Gastroesophageal sphincter (tissue), 3 donors: ENCODE results near the gene SRGAP2C.
"Not testable (repeated sequence)": the region's sequence is repeated elsewhere in the genome, so short reads cannot be mapped to it uniquely, and the experiment has no call there.

ENCODE experiments used
- POLR2A ChIP-seq, 2 donors: fragments of 450-650 bp; IDR thresholded peaks; one replicate each; pipeline ENCODE4 v1.6.1; 2017; ENCODE audit warnings: antibody characterized with exemption in 2 of 2, mild to moderate bottlenecking in 2 of 2, moderate library complexity in 1 of 2
- TF ChIP-seq, protein P1 (sequence below), 4 experiments: fragments of 200-600 bp in 2 of 4; fragments of 450-650 bp in 2 of 4; sonication (generic) in 1 of 4; IDR thresholded peaks; one replicate each; pipeline ENCODE4 v1.5.1; 2017 to 2019; ENCODE audit warnings: antibody characterized with exemption in 4 of 4, mild to moderate bottlenecking in 2 of 4, moderate library complexity in 2 of 4

DNA sequence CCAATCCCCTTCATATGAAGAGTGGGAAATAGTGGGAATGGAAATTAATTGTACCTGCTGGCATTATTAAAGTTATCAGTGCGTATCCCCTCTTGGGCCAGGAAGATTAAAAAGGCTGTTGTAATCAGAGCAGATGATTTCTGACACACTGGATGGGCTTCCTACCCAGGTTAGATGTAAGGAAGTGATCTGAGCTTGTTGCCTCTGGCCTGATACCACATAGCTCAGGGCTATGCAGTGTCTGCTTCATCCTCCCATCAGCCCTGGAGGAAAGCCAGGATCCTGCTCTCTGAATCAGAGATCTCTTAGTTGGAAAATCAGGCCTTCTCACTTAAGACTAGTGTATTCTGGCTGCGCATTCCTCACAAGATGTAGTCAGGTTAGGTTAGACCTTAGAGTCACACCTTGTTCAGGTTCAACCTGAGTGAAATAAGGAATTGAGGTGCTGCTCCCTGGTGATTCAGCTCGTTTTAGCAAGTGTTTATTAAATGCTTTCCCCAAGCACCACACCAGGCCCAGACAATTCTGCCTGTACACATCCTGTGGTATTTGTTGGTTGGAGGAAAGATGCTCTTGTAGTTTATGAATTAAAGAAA is 158.6 kb downstream of the SRGAP2C start:
- TF ChIP-seq, protein P1, sequence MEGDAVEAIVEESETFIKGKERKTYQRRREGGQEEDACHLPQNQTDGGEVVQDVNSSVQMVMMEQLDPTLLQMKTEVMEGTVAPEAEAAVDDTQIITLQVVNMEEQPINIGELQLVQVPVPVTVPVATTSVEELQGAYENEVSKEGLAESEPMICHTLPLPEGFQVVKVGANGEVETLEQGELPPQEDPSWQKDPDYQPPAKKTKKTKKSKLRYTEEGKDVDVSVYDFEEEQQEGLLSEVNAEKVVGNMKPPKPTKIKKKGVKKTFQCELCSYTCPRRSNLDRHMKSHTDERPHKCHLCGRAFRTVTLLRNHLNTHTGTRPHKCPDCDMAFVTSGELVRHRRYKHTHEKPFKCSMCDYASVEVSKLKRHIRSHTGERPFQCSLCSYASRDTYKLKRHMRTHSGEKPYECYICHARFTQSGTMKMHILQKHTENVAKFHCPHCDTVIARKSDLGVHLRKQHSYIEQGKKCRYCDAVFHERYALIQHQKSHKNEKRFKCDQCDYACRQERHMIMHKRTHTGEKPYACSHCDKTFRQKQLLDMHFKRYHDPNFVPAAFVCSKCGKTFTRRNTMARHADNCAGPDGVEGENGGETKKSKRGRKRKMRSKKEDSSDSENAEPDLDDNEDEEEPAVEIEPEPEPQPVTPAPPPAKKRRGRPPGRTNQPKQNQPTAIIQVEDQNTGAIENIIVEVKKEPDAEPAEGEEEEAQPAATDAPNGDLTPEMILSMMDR (IDR thresholded peaks at IDR 0.05) = not testable (repeated sequence)
- TF ChIP-seq POLR2A (IDR thresholded peaks at IDR 0.05) = not testable (repeated sequence)
